Thyroid gland (tissue), 4 donors: ENCODE results near the gene CTBP1. TPM values are rescaled to one million over a fixed set of nuclear protein-coding genes. Genes with fewer than 3 reads are reported as not detected.

Experiments used
- DNase-seq, 2 donors: peaks; one replicate each; pipeline ENCODE4 v3.0.0-alpha.2; 2019
- H3K27ac ChIP-seq, 3 donors: fragments of 200-600 bp; sonication (generic); 1 replicate in 2 of 3; 2 replicates in 1 of 3; pipeline ENCODE4 v1.5.1; 2016 to 2019; ENCODE audit warnings: mild to moderate bottlenecking in 1 of 3, moderate library complexity in 1 of 3
- H3K27me3 ChIP-seq: fragments of 200-600 bp; sonication (generic); one replicate; pipeline ENCODE4 v1.5.1; 2019
- H3K36me3 ChIP-seq, 2 donors: fragments of 200-600 bp; sonication (generic); one replicate each; pipeline ENCODE4 v1.5.1; 2016 to 2019
- H3K4me1 ChIP-seq, 2 donors: fragments of 200-600 bp; sonication (generic); one replicate each; pipeline ENCODE4 v1.5.1; 2017 to 2019
- H3K4me3 ChIP-seq, 3 donors: fragments of 200-600 bp; sonication (generic); replicated peaks in 1 of 3; 1 replicate in 2 of 3; 2 replicates in 1 of 3; pipeline ENCODE4 v1.5.1; 2016; ENCODE audit warnings: mild to moderate bottlenecking in 1 of 3
- H3K9me3 ChIP-seq: fragments of 200-600 bp; sonication (generic); one replicate; pipeline ENCODE4 v1.5.1; 2017
- POLR2A ChIP-seq, 2 donors: fragments of 450-650 bp; IDR thresholded peaks; one replicate each; pipeline ENCODE4 v1.6.1; 2017; ENCODE audit warnings: antibody characterized with exemption in 2 of 2, mild to moderate bottlenecking in 2 of 2, moderate library complexity in 1 of 2
- WGBS, 2 donors: methylation state at CpG; one replicate each; pipeline ENCODE4 v1.1.5; 2017; 5-methylcytosine and 5-hydroxymethylcytosine counted together
- intact Hi-C: fragments of 100-400 bp; cut with DNase I; formaldehyde crosslinking; loops from one replicate; pipeline ENCODE4 v1.15.1; 2023
- total RNA-seq, 4 donors: library from RNA; depleted of rRNA; stranded (reverse); fragments of >200 nt; gene quantifications; one replicate each; pipeline ENCODE4 v1.2.3, GENCODE V29; 2016
- TF ChIP-seq, protein P1 (sequence below), 6 experiments: fragments of 200-600 bp in 3 of 6; fragments of 450-650 bp in 3 of 6; sonication (generic) in 3 of 6; IDR thresholded peaks; one replicate each; pipeline ENCODE4 v1.5.1; 2016 to 2019; ENCODE audit warnings: antibody characterized with exemption in 6 of 6, mild to moderate bottlenecking in 2 of 6, inconsistent platforms in 1 of 6, moderate library complexity in 1 of 6

Gene CTBP1
- total RNA-seq, 4 donors from 2014 or later = 102 to 226 (median 177) TPM

DNA sequence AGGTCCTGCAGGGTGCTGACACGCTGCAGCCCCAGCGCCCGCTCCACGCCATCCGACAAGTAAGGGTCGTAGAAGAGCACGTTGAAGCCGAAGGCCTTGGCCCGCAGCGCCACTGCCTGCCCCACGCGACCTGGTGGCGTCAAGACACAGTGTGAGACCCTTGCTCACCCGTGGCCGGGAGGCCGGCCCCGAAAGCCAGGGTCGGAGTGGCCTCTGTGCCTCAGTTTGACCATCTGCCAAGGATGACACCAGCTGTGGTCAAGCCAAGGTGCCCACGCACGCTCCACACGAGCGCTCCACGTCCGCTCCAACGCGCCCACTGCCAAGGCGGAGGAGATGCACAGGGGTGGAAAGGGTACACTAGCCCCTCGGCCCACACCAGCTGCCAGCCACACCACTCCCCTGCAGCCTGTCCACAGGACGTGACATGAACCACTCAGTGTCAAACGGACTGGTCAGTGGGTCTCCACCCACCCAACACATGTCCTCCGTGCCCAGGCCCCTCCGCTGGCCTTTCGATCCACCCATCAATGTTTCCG lies 32.8 kb downstream of the CTBP1 start:
- Histone ChIP-seq H3K27ac (no peak overlapping the region), H3K27me3 (no peaks in the 10 kb centered on the region), H3K36me3 (peaks cover 30 to 37% of the 10 kb centered on the region in 2 donors), H3K9me3 (no peaks in the 10 kb centered on the region), H3K4me1 (peaks cover 31 to 37% of the 10 kb centered on the region in 2 donors), H3K4me3 (no peak overlapping the region)
- intact Hi-C loops = no loop called here
- 95 to 98% methylated on average over 20 to 24 of the region's 34 CpGs for WGBS, 2 donors
- DNase-seq = no peak
- TF ChIP-seq, protein P1, sequence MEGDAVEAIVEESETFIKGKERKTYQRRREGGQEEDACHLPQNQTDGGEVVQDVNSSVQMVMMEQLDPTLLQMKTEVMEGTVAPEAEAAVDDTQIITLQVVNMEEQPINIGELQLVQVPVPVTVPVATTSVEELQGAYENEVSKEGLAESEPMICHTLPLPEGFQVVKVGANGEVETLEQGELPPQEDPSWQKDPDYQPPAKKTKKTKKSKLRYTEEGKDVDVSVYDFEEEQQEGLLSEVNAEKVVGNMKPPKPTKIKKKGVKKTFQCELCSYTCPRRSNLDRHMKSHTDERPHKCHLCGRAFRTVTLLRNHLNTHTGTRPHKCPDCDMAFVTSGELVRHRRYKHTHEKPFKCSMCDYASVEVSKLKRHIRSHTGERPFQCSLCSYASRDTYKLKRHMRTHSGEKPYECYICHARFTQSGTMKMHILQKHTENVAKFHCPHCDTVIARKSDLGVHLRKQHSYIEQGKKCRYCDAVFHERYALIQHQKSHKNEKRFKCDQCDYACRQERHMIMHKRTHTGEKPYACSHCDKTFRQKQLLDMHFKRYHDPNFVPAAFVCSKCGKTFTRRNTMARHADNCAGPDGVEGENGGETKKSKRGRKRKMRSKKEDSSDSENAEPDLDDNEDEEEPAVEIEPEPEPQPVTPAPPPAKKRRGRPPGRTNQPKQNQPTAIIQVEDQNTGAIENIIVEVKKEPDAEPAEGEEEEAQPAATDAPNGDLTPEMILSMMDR (IDR thresholded peaks at IDR 0.05) = no peak

DNA sequence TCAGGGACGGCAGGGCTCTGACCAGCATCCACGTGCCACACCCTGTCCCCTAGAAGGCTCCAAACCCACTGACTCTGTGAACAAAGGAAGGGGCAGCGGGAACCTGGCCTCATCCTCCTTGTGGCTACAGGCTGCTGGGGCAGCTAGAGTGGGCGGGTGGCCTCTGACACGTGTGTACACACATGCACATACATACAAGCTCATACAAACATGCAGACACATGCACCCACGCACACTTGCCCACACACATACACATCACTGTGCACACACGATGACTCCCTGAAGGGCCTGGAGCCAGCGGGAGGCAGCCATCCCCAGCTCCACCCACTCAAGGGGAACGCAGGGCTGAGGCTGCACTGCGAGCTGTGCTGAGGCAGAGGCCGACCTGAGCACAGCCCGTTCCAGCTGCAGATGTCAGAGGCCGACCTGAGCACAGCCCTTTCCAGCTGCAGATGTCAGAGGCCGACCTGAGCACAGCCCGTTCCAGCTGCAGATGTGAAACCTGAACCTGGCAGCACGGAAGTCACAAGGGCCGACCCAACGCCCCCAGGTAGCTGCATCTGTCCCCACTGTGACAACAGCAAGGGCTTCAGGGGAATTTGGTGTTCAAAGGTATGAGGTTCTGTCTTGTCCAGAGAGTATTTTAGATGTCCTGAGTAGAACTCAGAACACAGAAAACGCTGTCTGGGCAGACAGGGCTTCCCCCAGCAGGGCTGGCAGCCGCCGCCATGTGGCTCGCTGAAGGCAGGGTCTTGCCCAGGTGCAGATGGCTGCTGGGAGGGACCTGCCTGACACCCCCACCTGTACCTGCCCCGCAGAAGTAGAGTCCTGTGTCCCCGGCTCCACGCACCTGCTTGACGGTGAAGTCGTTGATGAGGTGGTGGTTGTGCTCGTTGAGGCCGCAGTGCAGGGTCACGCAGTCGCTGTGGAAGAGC lies 33.5 kb downstream of the CTBP1 start:
- H3K4me3 ChIP-seq = no peak overlapping the region
- intact Hi-C loops = no loop called here
- H3K27ac ChIP-seq = no peak overlapping the region
- TF ChIP-seq, protein P1 (IDR thresholded peaks at IDR 0.05) = no peak
- no peak for TF ChIP-seq POLR2A (IDR thresholded peaks at IDR 0.05)
- peaks cover 38 to 39% of the 10 kb centered on the region in 2 donors for H3K4me1 ChIP-seq
- no peaks in the 10 kb centered on the region for H3K9me3 ChIP-seq
- 89 to 91% methylated on average over 27 to 29 of the region's 31 CpGs for WGBS, 2 donors
- DNase-seq = no peak
- no peaks in the 10 kb centered on the region for H3K27me3 ChIP-seq
- H3K36me3 ChIP-seq = peaks cover 30 to 37% of the 10 kb centered on the region in 2 donors

DNA sequence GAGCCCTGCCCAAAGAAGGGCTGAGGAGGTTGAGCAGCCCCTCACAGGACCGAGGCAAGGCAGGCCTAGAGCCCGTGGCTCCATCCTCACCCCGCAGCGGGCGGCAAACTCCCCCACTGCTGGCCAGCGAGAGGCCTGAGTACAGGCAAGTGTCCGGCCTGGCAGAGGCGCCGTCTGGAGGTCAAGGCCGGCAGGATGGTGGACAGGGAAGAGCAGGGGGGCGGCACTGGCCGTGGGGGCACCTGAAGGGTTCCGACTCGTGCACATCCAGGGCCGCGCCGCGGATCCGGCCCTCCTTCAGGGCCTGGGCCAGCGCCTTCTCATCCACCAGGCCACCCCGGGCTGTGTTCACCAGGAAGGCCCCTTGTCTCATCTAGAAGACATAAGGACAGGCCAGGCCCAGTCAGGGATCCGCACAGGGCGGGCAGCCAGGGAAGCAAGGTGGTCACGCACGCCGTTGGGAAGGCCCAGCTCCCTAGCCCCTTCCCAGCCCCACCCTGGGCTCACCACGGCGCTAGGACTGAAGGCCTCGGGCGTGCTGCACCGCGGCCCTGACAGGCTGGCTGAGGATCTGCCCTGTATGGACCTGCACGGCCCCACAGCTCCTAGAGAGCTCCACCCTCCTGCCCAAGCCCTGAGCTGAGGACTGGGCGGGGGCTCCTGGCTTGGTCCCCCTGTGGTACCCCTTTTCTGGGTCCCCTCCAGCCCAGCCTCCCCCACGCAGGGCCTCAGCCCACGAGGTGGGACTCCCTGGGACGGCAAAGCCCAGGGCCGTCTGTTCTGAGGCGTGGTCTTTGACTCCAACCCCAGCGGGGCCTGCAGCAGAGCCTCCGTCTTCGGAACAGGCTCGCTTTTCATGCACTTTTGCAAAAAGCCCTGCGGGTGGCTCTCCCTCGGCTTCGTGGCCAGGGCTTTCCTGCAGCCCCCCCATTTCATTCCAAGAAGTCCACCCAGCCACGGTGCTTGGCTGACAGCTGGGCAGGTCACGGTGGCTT lies 34.5 kb downstream of the CTBP1 start:
- intact Hi-C loops = no loop called here
- peaks cover 30 to 37% of the 10 kb centered on the region in 2 donors for H3K36me3 ChIP-seq
- TF ChIP-seq, protein P1 (IDR thresholded peaks at IDR 0.05) = no peak
- no peak for TF ChIP-seq POLR2A (IDR thresholded peaks at IDR 0.05)
- 93 to 94% methylated on average over 29 to 42 of the region's 48 CpGs for WGBS, 2 donors
- H3K27me3 ChIP-seq = no peaks in the 10 kb centered on the region
- H3K9me3 ChIP-seq = no peaks in the 10 kb centered on the region
- peak overlapping the region in 1 of 3 donors; percentile 68 for H3K27ac ChIP-seq
- H3K4me1 ChIP-seq = peaks cover 42 to 49% of the 10 kb centered on the region in 2 donors
- H3K4me3 ChIP-seq = no peak overlapping the region
- no peak for DNase-seq

DNA sequence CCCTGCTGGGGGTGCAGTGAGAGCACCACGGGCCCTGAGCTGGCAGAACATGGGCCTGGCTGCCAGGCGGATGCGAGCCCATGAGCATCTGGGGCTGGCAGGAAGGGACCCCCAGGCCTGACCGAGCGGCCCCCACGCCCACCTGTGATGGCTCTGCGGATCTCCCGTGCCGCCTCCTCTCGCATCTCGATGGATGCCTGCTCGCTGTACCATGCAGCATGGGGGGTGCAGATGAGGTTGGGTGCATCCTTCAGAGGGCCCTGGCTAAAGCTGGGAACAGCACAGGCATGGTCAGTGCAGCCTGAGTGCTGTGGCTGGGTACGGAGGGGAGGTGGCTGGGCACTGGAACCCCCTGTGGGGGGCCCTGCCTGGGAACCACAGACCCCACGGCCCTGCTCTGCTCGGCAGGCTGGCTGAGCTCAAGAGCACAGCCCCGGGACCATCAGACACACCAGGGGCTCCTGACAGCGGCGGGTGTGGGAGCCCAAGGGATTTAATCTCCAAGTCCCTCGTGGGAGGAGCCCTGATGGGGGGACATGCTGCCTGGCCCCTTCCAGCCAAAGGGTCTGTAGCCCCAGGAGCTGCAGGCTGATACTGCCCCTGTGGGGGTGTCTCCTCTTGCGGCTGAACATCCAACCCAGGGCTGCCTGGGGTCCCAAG lies 35.5 kb downstream of the CTBP1 start:
- peaks cover 30 to 37% of the 10 kb centered on the region in 2 donors for H3K36me3 ChIP-seq
- intact Hi-C loops = no loop called here
- DNase-seq = no peak
- no peak for TF ChIP-seq POLR2A (IDR thresholded peaks at IDR 0.05)
- TF ChIP-seq, protein P1 (IDR thresholded peaks at IDR 0.05) = no peak
- H3K27ac ChIP-seq = peak overlapping the region in 1 of 3 donors; percentile 68
- no peaks in the 10 kb centered on the region for H3K27me3 ChIP-seq
- no peak overlapping the region for H3K4me3 ChIP-seq
- peaks cover 43 to 58% of the 10 kb centered on the region in 2 donors for H3K4me1 ChIP-seq
- H3K9me3 ChIP-seq = no peaks in the 10 kb centered on the region
- WGBS, 2 donors = 100% methylated on average over 1 to 2 of the region's 20 CpGs
